Fibroblast of lung (primary cell): ENCODE data around the gene LMF2.

Experiments used
- CTCF ChIP-seq, 2 donors: IDR thresholded peaks in 1 of 2; conservative IDR thresholded peaks in 1 of 2; 1 replicate in 1 of 2; 2 replicates in 1 of 2; pipeline ENCODE4 v1.5.1; 2011 to 2012; ENCODE audit warnings: low read length in 2 of 2, control low read depth in 1 of 2, inconsistent platforms in 1 of 2, low read depth in 1 of 2, mild to moderate bottlenecking in 1 of 2
- EZH2 ChIP-seq: IDR thresholded peaks from 2 replicates; pipeline ENCODE4 v1.5.1; 2012; ENCODE audit warnings: low read length, control low read depth, mild to moderate bottlenecking; ENCODE audit errors: missing control alignments

- TF ChIP-seq CTCF (conservative IDR thresholded peaks at IDR 0.05 in 1 of 2, IDR thresholded peaks at IDR 0.05 in 1 of 2; ENCODE audit: low read depth in 1 of 2, low read length in 2 of 2) (no peak), EZH2 (no peak)
Measured at GRCh38 chr22:50556703-50557102, 49.2 kb upstream of the LMF2 start.
